DOHH2 (cell line): ENCODE measurements around the gene CYP4F3.

ENCODE experiments used
- H3F3A ChIP-seq: fragments of 200-600 bp; sonication (generic), shearing (Covaris generic); 2 replicates; pipeline ENCODE4 v1.6.0; 2016; ENCODE audit warnings: antibody characterized with exemption, mild to moderate bottlenecking; ENCODE audit not compliant: control insufficient read depth, insufficient read depth
- H3K27ac ChIP-seq: fragments of 200-600 bp; sonication (generic); 2 replicates; pipeline ENCODE4 v1.5.1; 2014; ENCODE audit warnings: low read depth, mild to moderate bottlenecking, low read length, moderate library complexity
- H3K27me3 ChIP-seq: fragments of 200-600 bp; sonication (generic); 2 replicates; pipeline ENCODE4 v1.6.1; 2014; ENCODE audit warnings: mild to moderate bottlenecking, low read length, mixed read lengths; ENCODE audit not compliant: control insufficient read depth
- H3K36me3 ChIP-seq: fragments of 200-600 bp; sonication (generic); 2 replicates; pipeline ENCODE4 v1.6.1; 2014; ENCODE audit warnings: mild to moderate bottlenecking, low read length, moderate library complexity, mixed read lengths; ENCODE audit not compliant: control insufficient read depth
- H3K4me1 ChIP-seq: fragments of 200-600 bp; sonication (generic); 2 replicates; pipeline ENCODE4 v1.6.1; 2014; ENCODE audit warnings: mild to moderate bottlenecking, low read length, mixed read lengths; ENCODE audit not compliant: control insufficient read depth
- H3K4me2 ChIP-seq: fragments of 200-600 bp; sonication (generic); 2 replicates; pipeline ENCODE4 v1.6.0; 2014; ENCODE audit warnings: mild to moderate bottlenecking, low read length, moderate library complexity
- H3K4me3 ChIP-seq: fragments of 200-600 bp; sonication (generic); 2 replicates; pipeline ENCODE4 v1.5.1; 2014; ENCODE audit warnings: mild to moderate bottlenecking, low read length, mixed read lengths
- H3K79me2 ChIP-seq: fragments of 200-600 bp; sonication (generic); 2 replicates; pipeline ENCODE4 v1.6.1; 2014; ENCODE audit warnings: mild to moderate bottlenecking, low read length, mixed read lengths; ENCODE audit not compliant: control insufficient read depth
- H3K9me2 ChIP-seq: fragments of 200-600 bp; sonication (generic); replicated peaks from 2 replicates; pipeline ENCODE4 v1.6.1; 2014; ENCODE audit warnings: mild to moderate bottlenecking, low read length, mixed read lengths; ENCODE audit not compliant: control insufficient read depth
- H3K9me3 ChIP-seq: fragments of 200-600 bp; sonication (generic); 2 replicates; pipeline ENCODE4 v1.6.1; 2014; ENCODE audit warnings: antibody characterized with exemption, low read length, mixed read lengths; ENCODE audit not compliant: control insufficient read depth, insufficient read depth
- H4K20me1 ChIP-seq: fragments of 200-600 bp; sonication (generic); 2 replicates; pipeline ENCODE4 v1.6.0; 2014; ENCODE audit warnings: low read depth, mild to moderate bottlenecking, antibody characterized with exemption, low read length, moderate library complexity; ENCODE audit not compliant: control insufficient read depth, insufficient read depth
- EZH2phosphoT487 ChIP-seq: fragments of 200-600 bp; sonication (generic); IDR thresholded peaks from 2 replicates; pipeline ENCODE4 v1.6.1; 2017; ENCODE audit warnings: borderline replicate concordance, mild to moderate bottlenecking, antibody characterized with exemption, low read length, moderate library complexity, mixed read lengths
- TF ChIP-seq, protein P1 (sequence below): fragments of 200-600 bp; sonication (generic); IDR thresholded peaks from one replicate; pipeline ENCODE4 v1.5.1; 2014; ENCODE audit warnings: antibody characterized with exemption, mild to moderate bottlenecking, low read depth, low read length; ENCODE audit not compliant: poor library complexity, severe bottlenecking

Gene CYP4F3

DNA sequence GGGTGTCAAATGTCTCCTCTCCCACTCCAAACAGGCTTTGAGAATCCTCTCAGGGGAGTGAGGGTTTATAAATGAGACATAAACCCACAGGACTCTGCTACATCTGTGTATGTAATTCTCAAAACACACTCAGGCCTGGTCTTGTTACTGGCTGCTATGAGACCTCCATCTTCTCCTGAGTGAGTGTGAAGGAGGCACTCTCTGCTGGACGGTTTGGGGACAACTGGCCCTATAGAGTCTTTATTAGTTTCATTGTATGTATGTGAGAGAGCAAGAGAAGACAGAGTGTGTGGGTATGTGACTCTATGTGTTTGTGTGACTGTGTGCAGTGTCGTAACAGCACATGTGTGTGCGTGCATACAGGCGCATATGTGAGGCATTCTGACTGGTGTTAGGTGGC is 22.6 kb downstream of the CYP4F3 start:
- Histone ChIP-seq H3K9me3 (no peaks in the 10 kb centered on the region), H3F3A (no peaks in the 10 kb centered on the region), H3K9me2 (no peaks in the 10 kb centered on the region), H3K4me2 (no peak overlapping the region), H3K4me3 (no peak overlapping the region), H3K27me3 (no peaks in the 10 kb centered on the region), H3K27ac (no peak overlapping the region), H3K4me1 (no peaks in the 10 kb centered on the region), H3K79me2 (no peaks in the 10 kb centered on the region), H3K36me3 (no peaks in the 10 kb centered on the region), H4K20me1 (no peaks in the 10 kb centered on the region)
- TF ChIP-seq, protein P1, sequence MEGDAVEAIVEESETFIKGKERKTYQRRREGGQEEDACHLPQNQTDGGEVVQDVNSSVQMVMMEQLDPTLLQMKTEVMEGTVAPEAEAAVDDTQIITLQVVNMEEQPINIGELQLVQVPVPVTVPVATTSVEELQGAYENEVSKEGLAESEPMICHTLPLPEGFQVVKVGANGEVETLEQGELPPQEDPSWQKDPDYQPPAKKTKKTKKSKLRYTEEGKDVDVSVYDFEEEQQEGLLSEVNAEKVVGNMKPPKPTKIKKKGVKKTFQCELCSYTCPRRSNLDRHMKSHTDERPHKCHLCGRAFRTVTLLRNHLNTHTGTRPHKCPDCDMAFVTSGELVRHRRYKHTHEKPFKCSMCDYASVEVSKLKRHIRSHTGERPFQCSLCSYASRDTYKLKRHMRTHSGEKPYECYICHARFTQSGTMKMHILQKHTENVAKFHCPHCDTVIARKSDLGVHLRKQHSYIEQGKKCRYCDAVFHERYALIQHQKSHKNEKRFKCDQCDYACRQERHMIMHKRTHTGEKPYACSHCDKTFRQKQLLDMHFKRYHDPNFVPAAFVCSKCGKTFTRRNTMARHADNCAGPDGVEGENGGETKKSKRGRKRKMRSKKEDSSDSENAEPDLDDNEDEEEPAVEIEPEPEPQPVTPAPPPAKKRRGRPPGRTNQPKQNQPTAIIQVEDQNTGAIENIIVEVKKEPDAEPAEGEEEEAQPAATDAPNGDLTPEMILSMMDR: no peak
- no peak for TF ChIP-seq EZH2phosphoT487

DNA sequence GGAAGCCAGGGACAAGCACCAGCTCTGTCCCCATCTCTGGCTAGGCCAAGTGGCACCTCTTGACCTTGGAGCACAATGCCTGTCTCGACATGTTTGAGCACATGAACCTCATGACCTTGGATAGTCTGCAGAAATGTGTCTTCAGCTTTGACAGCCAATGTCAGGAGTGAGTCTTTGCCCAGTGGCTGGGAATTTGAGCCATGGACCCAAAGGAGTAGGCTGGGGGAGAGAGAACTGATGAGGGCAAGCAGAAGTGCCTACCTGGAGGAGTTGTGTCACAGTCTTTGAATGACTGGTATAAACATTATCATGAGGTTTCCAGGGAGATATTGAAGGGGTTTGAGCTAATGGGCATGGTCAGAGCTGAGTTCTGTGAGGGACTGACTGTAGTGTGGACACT is 25.5 kb downstream of the CYP4F3 start:
- Histone ChIP-seq H3K27ac (no peak overlapping the region), H3K4me2 (no peak overlapping the region), H3K79me2 (no peaks in the 10 kb centered on the region), H3K4me3 (no peak overlapping the region), H3K27me3 (no peaks in the 10 kb centered on the region), H3K36me3 (no peaks in the 10 kb centered on the region), H3K9me2 (no peaks in the 10 kb centered on the region), H4K20me1 (no peaks in the 10 kb centered on the region), H3F3A (no peaks in the 10 kb centered on the region), H3K9me3 (no peaks in the 10 kb centered on the region), H3K4me1 (no peaks in the 10 kb centered on the region)
- no peak for TF ChIP-seq EZH2phosphoT487
- TF ChIP-seq, protein P1: no peak

DNA sequence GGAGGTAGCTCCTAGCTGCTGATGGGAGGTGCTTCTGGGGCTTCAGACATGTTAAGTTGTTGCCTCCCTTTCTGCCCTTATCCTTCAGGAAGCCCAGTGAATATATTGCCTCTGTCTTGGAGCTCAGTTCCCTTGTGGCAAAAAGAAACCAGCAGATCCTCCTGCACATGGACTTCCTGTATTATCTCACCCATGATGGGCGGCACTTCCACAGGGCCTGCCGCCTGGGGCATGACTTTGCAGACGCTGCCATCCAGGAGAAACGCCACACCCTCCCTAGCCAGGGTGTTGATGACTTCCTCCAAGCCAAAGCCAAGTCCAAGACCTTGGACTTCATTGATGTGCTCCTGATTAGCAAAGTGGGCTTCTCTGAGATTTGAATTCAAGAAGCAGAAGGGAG is 26.2 kb downstream of the CYP4F3 start:
- no peaks in the 10 kb centered on the region for H3F3A ChIP-seq
- H4K20me1 ChIP-seq: no peaks in the 10 kb centered on the region
- H3K4me2 ChIP-seq: no peak overlapping the region
- no peaks in the 10 kb centered on the region for H3K9me2 ChIP-seq
- no peak overlapping the region for H3K27ac ChIP-seq
- H3K79me2 ChIP-seq: no peaks in the 10 kb centered on the region
- H3K4me1 ChIP-seq: no peaks in the 10 kb centered on the region
- no peaks in the 10 kb centered on the region for H3K9me3 ChIP-seq
- H3K36me3 ChIP-seq: no peaks in the 10 kb centered on the region
- no peak overlapping the region for H3K4me3 ChIP-seq
- TF ChIP-seq, protein P1: no peak
- no peak for TF ChIP-seq EZH2phosphoT487
- H3K27me3 ChIP-seq: no peaks in the 10 kb centered on the region

DNA sequence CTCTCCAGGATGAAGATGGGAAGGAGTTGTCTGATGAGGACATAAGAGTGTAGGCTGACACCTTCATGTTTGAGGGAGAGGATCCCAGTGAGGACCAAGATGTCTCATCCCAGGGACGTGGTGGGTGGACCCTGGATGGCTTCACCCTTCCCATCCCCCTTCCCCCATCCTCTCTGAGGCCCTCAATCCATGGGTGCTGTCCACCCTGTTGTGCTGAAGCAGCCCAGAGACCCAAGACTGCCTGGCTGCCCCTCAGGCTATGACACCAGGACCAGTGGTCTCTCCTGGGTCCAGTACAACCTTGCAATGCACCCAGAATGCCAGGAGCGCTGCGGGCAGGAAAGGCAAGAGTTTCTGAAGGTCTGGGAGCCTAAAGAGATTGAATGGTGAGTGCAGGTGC is 28.7 kb downstream of the CYP4F3 start:
- Histone ChIP-seq H3K79me2 (no peaks in the 10 kb centered on the region), H3K9me3 (no peaks in the 10 kb centered on the region), H4K20me1 (no peaks in the 10 kb centered on the region), H3K36me3 (no peaks in the 10 kb centered on the region), H3K4me3 (no peak overlapping the region), H3K27ac (no peak overlapping the region), H3K27me3 (no peaks in the 10 kb centered on the region), H3F3A (no peaks in the 10 kb centered on the region), H3K9me2 (no peaks in the 10 kb centered on the region), H3K4me2 (no peak overlapping the region), H3K4me1 (no peaks in the 10 kb centered on the region)
- TF ChIP-seq EZH2phosphoT487: no peak
- TF ChIP-seq, protein P1: no peak
